Measurements from ENCODE around the gene INAVA.

- TF ChIP-seq CTCF (IDR thresholded peaks at IDR 0.05 in 2 of 3, conservative IDR thresholded peaks at IDR 0.05 in 1 of 3; ENCODE audit: insufficient read depth in 2 of 3, low read depth in 1 of 3, low read length in 3 of 3): no peak
- TF ChIP-seq ZNF263 (CRISPR knock-in tag; IDR thresholded peaks at IDR 0.05; ENCODE audit: borderline replicate concordance): no peak
- no peak for TF ChIP-seq FOSL1 (tag; conservative IDR thresholded peaks at IDR 0.05)
- no peak for TF ChIP-seq CREB1 (IDR thresholded peaks at IDR 0.05)
- TF ChIP-seq CREB1 (CRISPR knock-in tag; IDR thresholded peaks at IDR 0.05): no peak
- no peak for TF ChIP-seq NFE2L1 (tag; IDR thresholded peaks at IDR 0.05; ENCODE audit: borderline replicate concordance, low read depth)
- TF ChIP-seq KDM5B (IDR thresholded peaks at IDR 0.05; ENCODE audit: insufficient replicate concordance, low read depth, low read length): no peak
- TF ChIP-seq REST (IDR thresholded peaks at IDR 0.05; ENCODE audit: borderline replicate concordance): no peak
- no peak for TF ChIP-seq REST (CRISPR knock-in tag; IDR thresholded peaks at IDR 0.05; ENCODE audit: low read depth)
- TF ChIP-seq ZNF707 (CRISPR knock-in tag; conservative IDR thresholded peaks at IDR 0.05): no peak
- TF ChIP-seq TCF7L2 (IDR thresholded peaks at IDR 0.05; ENCODE audit: low read depth, low read length): no peak
- no peak for TF ChIP-seq ZSCAN32 (CRISPR knock-in tag; IDR thresholded peaks at IDR 0.05)
- no peak for TF ChIP-seq ZNF311 (CRISPR knock-in tag; IDR thresholded peaks at IDR 0.05)
- no peak for TF ChIP-seq HNRNPH1 (optimal IDR thresholded peaks at IDR 0.05; ENCODE audit: low read depth, low read length)
- no peak for TF ChIP-seq MXI1 (IDR thresholded peaks at IDR 0.05; ENCODE audit: low read depth, low read length)
Measured at GRCh38 chr1:200949626-200950025, 54.9 kb downstream of the INAVA start.
